Neural progenitor cell (in vitro differentiated cells): ENCODE results near the gene NCEH1. TPM values are rescaled to one million over a fixed set of nuclear protein-coding genes. Genes with fewer than 3 reads are reported as not detected.

Experiments
- DNase-seq: peaks from one replicate; pipeline ENCODE4 v3.0.0-alpha.2; 2016; ENCODE audit warnings: low spot score
- H2AFZ ChIP-seq: fragments of 200-600 bp; sonication (generic); replicated peaks from 2 replicates; pipeline ENCODE4 v1.6.1; 2016; ENCODE audit warnings: antibody characterized with exemption
- H3F3A ChIP-seq: fragments of 200-600 bp; sonication (generic); 2 replicates; pipeline ENCODE4 v1.6.1; 2016; ENCODE audit warnings: antibody characterized with exemption, low read depth
- H3K27ac ChIP-seq: fragments of 200-600 bp; sonication (generic); 2 replicates; pipeline ENCODE4 v1.5.1; 2016; ENCODE audit warnings: mild to moderate bottlenecking
- H3K27me3 ChIP-seq: fragments of 200-600 bp; sonication (generic); 2 replicates; pipeline ENCODE4 v1.6.1; 2016; ENCODE audit warnings: mild to moderate bottlenecking, moderate library complexity
- H3K36me3 ChIP-seq: fragments of 200-600 bp; sonication (generic); 2 replicates; pipeline ENCODE4 v1.5.1; 2016
- H3K4me1 ChIP-seq: fragments of 200-600 bp; sonication (generic); 2 replicates; pipeline ENCODE4 v1.6.1; 2016; ENCODE audit warnings: mixed run types
- H3K4me2 ChIP-seq: fragments of 200-600 bp; sonication (generic); 2 replicates; pipeline ENCODE4 v1.6.1; 2016
- H3K4me3 ChIP-seq: fragments of 200-600 bp; sonication (generic); 2 replicates; pipeline ENCODE4 v1.5.1; 2016
- H3K79me2 ChIP-seq: fragments of 200-600 bp; sonication (generic); 2 replicates; pipeline ENCODE4 v1.6.1; 2016; ENCODE audit warnings: low read depth
- H3K9ac ChIP-seq: fragments of 200-600 bp; sonication (generic); 2 replicates; pipeline ENCODE4 v1.6.1; 2016
- H3K9me3 ChIP-seq: fragments of 200-600 bp; sonication (generic); 2 replicates; pipeline ENCODE4 v1.5.1; 2016; ENCODE audit warnings: low read depth
- H4K20me1 ChIP-seq: fragments of 200-600 bp; sonication (generic); 2 replicates; pipeline ENCODE4 v1.6.1; 2016; ENCODE audit warnings: low read depth
- H3K27ac Mint-ChIP-seq: 3 replicates; pipeline ENCODE4 v1.8.0; 2021; ENCODE audit warnings: mixed read lengths
- H3K27me3 Mint-ChIP-seq: 2 replicates; pipeline ENCODE4 v1.8.0; 2022; ENCODE audit warnings: low read depth, mild to moderate bottlenecking, inconsistent platforms, moderate library complexity, mixed read lengths; ENCODE audit not compliant: insufficient read depth
- H3K36me3 Mint-ChIP-seq: 3 replicates; pipeline ENCODE4 v1.8.0; 2021; ENCODE audit warnings: mixed read lengths
- H3K4me1 Mint-ChIP-seq: 3 replicates; pipeline ENCODE4 v1.8.0; 2021; ENCODE audit warnings: mixed read lengths
- H3K4me3 Mint-ChIP-seq: 3 replicates; pipeline ENCODE4 v1.8.0; 2021; ENCODE audit warnings: mild to moderate bottlenecking, moderate library complexity, mixed read lengths
- H3K9me3 Mint-ChIP-seq: 3 replicates; pipeline ENCODE4 v1.8.0; 2020; ENCODE audit warnings: mixed read lengths
- EZH2 ChIP-seq: fragments of 200-600 bp; sonication (generic); IDR thresholded peaks from 2 replicates; pipeline ENCODE4 v1.6.1; 2017; ENCODE audit warnings: antibody characterized with exemption, mild to moderate bottlenecking, moderate library complexity
- EZH2phosphoT487 ChIP-seq: fragments of 200-600 bp; sonication (generic); IDR thresholded peaks from 2 replicates; pipeline ENCODE4 v1.6.1; 2017; ENCODE audit warnings: antibody characterized with exemption
- total RNA-seq: library from RNA; depleted of rRNA; stranded (reverse); fragments of >200 nt; gene quantifications from 2 replicates; pipeline ENCODE4 v1.2.3, GENCODE V29; 2015; ENCODE audit warnings: low replicate concordance
- TF ChIP-seq, protein P1 (sequence below): fragments of 200-600 bp; sonication (generic); IDR thresholded peaks from 2 replicates; pipeline ENCODE4 v1.5.1; 2017; ENCODE audit warnings: antibody characterized with exemption, mild to moderate bottlenecking

NCEH1 gene
- total RNA-seq, 1 donor from 2014 or later = 7.7 TPM

DNA sequence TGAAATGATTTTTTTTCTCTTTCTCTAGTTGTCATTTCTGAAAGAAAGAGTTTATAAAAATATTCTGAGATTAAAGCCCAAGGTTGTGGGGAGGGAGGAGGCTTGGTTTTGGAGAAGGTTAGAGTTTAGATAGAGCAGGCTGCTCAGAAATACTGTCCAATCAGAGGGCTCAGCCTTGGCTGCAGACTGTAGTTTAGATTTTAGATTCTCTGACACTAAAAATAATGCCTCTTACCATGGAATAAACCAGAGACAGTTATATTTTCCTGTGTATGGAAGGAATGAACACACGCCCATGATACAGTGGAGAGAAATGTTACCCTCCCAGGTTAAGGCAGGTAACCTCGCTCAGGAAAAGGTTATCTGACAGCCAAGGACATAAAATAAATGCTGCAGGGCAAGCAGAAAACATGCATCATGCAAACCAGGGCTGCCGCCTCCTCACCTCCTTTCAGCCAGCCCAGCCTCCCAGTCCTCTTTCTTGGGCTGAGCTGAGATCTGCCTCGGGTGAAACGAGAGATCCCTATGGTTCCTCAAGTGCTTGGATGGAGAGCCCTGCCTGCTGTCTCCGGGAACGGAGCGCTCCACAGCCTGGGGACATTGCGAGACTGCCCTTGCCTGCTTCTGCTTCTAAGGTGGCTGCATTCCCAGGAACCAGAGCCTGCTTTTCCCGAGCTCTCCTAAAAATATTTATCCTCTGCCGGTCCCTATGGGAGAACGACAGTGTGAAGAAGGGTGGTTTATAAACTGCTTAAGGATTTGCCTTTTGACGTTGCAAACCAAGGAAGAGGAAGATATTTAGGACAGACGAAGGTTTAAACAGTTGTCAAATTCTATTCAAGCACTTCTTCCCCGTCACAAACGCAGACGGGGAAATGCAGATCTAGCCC, 848 bp downstream of the NCEH1 start:
- Histone ChIP-seq H3K36me3 (no peaks in the 10 kb centered on the region), H4K20me1 (no peaks in the 10 kb centered on the region), H3K27ac (no peak overlapping the region), H3K79me2 (peaks cover 8% of the 10 kb centered on the region), H3K9me3 (no peaks in the 10 kb centered on the region), H2AFZ (peak overlapping the region; percentile 72), H3K27me3 (no peaks in the 10 kb centered on the region), H3K4me2 (peak overlapping the region; percentile 83), H3F3A (peaks cover 13% of the 10 kb centered on the region), H3K9ac (peak overlapping the region; percentile 50), H3K4me3 (peak overlapping the region; percentile 78), H3K4me1 (peaks cover 3% of the 10 kb centered on the region)
- H3K36me3 Mint-ChIP-seq = no peaks in the 10 kb centered on the region
- DNase-seq = peak; percentile 52
- H3K4me1 Mint-ChIP-seq = peaks cover 17% of the 10 kb centered on the region
- no peaks in the 10 kb centered on the region for H3K9me3 Mint-ChIP-seq
- no peak overlapping the region for H3K27ac Mint-ChIP-seq
- H3K4me3 Mint-ChIP-seq = peak overlapping the region; percentile 92
- no peak for TF ChIP-seq EZH2
- TF ChIP-seq EZH2phosphoT487 = no peak
- TF ChIP-seq, protein P1, sequence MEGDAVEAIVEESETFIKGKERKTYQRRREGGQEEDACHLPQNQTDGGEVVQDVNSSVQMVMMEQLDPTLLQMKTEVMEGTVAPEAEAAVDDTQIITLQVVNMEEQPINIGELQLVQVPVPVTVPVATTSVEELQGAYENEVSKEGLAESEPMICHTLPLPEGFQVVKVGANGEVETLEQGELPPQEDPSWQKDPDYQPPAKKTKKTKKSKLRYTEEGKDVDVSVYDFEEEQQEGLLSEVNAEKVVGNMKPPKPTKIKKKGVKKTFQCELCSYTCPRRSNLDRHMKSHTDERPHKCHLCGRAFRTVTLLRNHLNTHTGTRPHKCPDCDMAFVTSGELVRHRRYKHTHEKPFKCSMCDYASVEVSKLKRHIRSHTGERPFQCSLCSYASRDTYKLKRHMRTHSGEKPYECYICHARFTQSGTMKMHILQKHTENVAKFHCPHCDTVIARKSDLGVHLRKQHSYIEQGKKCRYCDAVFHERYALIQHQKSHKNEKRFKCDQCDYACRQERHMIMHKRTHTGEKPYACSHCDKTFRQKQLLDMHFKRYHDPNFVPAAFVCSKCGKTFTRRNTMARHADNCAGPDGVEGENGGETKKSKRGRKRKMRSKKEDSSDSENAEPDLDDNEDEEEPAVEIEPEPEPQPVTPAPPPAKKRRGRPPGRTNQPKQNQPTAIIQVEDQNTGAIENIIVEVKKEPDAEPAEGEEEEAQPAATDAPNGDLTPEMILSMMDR = no peak
- H3K27me3 Mint-ChIP-seq = peaks cover 2% of the 10 kb centered on the region

DNA sequence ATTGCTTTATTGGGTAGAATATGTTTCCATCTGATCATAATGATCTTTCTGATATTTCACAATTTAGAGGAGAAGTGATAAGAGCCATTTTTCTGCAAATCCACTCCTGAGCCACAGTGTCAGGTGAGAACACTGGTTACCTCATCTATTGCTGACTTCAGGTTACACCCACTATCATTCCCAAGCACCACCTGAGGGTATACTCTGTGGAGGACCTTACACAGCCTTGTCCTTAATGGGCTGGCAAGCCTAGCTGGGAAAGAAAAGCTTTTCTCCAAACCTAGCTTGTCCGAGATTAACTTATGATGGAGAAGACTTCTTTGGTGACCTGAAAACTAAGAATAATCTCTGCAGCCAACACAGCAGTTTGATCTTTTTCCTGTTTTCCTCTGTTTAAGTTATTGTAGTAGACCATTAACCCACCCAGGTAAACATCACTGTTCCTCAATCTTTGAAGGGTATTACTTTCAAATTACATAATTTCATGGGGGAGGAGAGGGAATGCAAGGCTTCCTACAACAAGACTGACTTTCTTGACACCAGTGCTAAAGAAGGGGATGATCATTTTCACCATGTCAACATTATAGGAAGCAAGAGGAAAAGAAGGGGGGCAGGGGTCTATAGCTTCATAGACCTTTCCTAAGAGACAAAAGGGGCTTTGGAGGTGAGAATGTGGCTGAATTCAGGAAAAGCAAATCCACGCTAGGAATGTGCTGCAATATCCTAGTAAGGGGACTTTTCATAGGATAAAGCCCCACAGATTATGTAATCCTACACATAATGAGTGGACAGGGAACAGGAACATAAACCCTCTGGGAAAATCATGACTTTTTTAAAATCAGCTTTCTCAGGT, 1.7 kb downstream of the NCEH1 start:
- peak overlapping the region; percentile 92 for H3K4me3 Mint-ChIP-seq
- H3K27me3 ChIP-seq = no peaks in the 10 kb centered on the region
- no peak overlapping the region for H3K27ac ChIP-seq
- TF ChIP-seq EZH2phosphoT487 = no peak
- no peaks in the 10 kb centered on the region for H3K36me3 ChIP-seq
- no peak for DNase-seq
- H3K36me3 Mint-ChIP-seq = no peaks in the 10 kb centered on the region
- no peak overlapping the region for H3K9ac ChIP-seq
- H2AFZ ChIP-seq = no peak overlapping the region
- no peak overlapping the region for H3K27ac Mint-ChIP-seq
- peaks cover 3% of the 10 kb centered on the region for H3K4me1 ChIP-seq
- peak overlapping the region; percentile 83 for H3K4me2 ChIP-seq
- H3K79me2 ChIP-seq = peaks cover 8% of the 10 kb centered on the region
- no peaks in the 10 kb centered on the region for H3K9me3 ChIP-seq
- H3K4me1 Mint-ChIP-seq = peaks cover 17% of the 10 kb centered on the region
- peak overlapping the region; percentile 78 for H3K4me3 ChIP-seq
- no peaks in the 10 kb centered on the region for H4K20me1 ChIP-seq
- H3K9me3 Mint-ChIP-seq = no peaks in the 10 kb centered on the region
- H3F3A ChIP-seq = peaks cover 13% of the 10 kb centered on the region
- peaks cover 2% of the 10 kb centered on the region for H3K27me3 Mint-ChIP-seq

DNA sequence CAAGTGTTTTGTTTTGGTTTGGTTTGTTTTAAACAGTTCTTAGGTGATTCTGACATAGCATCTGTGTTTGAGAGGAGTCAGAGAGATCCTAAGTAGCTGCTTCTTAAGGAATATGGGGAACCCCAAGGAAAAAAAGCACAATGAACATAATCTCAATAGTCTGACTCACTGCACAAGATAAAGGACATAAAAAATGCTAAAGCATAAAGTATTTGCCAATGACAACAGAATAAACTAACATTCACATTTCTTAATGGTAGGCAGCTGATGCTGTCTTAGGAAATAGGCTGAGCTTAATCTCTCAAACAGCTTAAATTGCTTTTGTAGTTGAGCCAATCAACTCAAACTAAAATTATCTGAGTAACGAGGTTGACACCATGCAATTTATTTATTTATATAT, 2.9 kb downstream of the NCEH1 start:
- peaks cover 8% of the 10 kb centered on the region for H3K79me2 ChIP-seq
- H3K9me3 Mint-ChIP-seq = no peaks in the 10 kb centered on the region
- no peak overlapping the region for H3K4me2 ChIP-seq

More for the DNA sequence above, 2.9 kb downstream of the NCEH1 start:
- H3K9ac ChIP-seq = no peak overlapping the region
- H3K27ac Mint-ChIP-seq = no peak overlapping the region
- no peak overlapping the region for H3K27ac ChIP-seq
- peaks cover 13% of the 10 kb centered on the region for H3F3A ChIP-seq
- no peaks in the 10 kb centered on the region for H4K20me1 ChIP-seq
- peaks cover 2% of the 10 kb centered on the region for H3K27me3 Mint-ChIP-seq
- peaks cover 3% of the 10 kb centered on the region for H3K4me1 ChIP-seq
- H3K27me3 ChIP-seq = no peaks in the 10 kb centered on the region
- no peak for DNase-seq
- H3K36me3 Mint-ChIP-seq = no peaks in the 10 kb centered on the region
- no peak overlapping the region for H3K4me3 ChIP-seq
- H3K9me3 ChIP-seq = no peaks in the 10 kb centered on the region
- TF ChIP-seq, protein P1 = no peak
- TF ChIP-seq EZH2 = no peak
- TF ChIP-seq EZH2phosphoT487 = no peak
- no peak overlapping the region for H2AFZ ChIP-seq
- no peak overlapping the region for H3K4me3 Mint-ChIP-seq
- H3K36me3 ChIP-seq = no peaks in the 10 kb centered on the region
- peaks cover 17% of the 10 kb centered on the region for H3K4me1 Mint-ChIP-seq
